ENCODE measurements around the gene CADPS.

DNA sequence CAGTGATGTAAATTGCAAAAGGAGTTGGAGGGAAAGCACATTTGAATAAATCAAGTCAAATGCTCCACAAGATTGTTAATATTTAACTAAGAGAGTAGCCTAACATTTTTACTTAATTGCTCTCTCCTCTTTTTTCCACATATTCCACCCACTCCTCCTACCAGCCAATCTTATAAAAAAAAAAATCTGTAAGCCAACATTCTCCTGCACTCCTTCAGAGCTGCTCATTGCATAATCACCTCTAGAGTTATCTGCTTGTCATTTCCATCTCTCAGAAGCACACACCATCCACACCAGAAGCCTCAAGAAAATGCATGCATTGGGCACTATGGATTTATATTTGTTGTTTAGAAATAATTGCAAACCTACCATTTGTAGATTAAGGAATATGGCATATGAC is 64.1 kb downstream of the CADPS start:
- TF ChIP-seq, protein P1, sequence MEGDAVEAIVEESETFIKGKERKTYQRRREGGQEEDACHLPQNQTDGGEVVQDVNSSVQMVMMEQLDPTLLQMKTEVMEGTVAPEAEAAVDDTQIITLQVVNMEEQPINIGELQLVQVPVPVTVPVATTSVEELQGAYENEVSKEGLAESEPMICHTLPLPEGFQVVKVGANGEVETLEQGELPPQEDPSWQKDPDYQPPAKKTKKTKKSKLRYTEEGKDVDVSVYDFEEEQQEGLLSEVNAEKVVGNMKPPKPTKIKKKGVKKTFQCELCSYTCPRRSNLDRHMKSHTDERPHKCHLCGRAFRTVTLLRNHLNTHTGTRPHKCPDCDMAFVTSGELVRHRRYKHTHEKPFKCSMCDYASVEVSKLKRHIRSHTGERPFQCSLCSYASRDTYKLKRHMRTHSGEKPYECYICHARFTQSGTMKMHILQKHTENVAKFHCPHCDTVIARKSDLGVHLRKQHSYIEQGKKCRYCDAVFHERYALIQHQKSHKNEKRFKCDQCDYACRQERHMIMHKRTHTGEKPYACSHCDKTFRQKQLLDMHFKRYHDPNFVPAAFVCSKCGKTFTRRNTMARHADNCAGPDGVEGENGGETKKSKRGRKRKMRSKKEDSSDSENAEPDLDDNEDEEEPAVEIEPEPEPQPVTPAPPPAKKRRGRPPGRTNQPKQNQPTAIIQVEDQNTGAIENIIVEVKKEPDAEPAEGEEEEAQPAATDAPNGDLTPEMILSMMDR (IDR thresholded peaks at IDR 0.05; ENCODE audit: low read length), result no peak
- no peak for TF ChIP-seq EZH2 (IDR thresholded peaks at IDR 0.05; ENCODE audit: borderline replicate concordance, low read length)

Measured in OCI-LY1 (cell line).